GM23248 (cell line): Measurements from ENCODE around the gene CIRBP.

ENCODE experiments used
- EZH2 ChIP-seq: fragments of 200-600 bp; sonication (generic); IDR thresholded peaks from 2 replicates; pipeline ENCODE4 v1.6.1; 2018; ENCODE audit warnings: antibody characterized with exemption, mild to moderate bottlenecking; ENCODE audit not compliant: insufficient read depth, poor library complexity, severe bottlenecking
- EZH2phosphoT487 ChIP-seq: fragments of 200-600 bp; sonication (generic); IDR thresholded peaks from 2 replicates; pipeline ENCODE4 v1.6.1; 2018; ENCODE audit warnings: antibody characterized with exemption, moderate library complexity, mild to moderate bottlenecking, low read depth; ENCODE audit not compliant: insufficient read depth

DNA sequence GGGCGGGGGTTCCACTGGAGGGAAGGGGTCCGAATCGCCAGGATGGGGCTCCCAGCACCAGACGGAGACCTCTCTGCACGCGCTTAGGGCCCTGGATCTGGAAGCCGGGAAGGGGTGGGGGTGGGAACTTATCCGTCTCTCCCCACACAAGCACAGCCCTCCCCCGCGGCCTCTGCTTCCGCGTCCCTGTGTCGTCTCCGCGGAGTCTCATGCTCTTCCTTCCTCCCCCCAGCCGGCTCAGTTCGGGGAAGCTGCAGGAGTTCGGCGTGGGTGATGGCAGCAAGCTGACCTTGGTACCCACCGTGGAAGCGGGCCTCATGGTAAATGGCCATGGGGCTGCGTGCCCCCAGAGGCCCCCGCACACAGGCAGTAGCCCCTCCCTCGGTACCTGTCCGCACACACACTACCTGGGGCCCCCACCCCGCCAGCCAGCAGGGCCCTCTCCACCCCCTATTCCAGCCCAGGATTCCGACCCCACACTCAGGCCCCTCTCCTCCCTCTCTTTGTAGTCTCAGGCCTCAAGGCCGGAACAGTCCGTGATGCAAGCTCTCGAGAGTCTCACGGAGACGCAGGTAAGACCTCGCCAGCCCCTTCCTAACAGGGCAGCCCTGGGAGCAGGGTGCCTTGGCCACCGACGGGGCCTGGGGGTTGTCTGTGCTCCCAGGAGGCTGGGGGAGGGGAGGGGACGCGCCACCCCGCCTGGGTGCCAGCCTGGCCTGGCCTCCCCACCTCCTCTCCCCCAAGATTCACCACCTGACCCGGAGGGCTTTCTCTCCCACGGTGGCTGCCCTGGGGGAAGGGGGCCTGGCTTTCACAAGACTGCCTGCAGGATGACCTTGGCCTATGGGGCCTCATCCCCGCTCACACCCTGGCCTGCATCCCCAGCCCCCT lies 17.6 kb upstream of the CIRBP start:
- TF ChIP-seq EZH2phosphoT487, result no peak
- no peak for TF ChIP-seq EZH2
